GM10266 (cell line): ENCODE data around the gene ATP2B2.

ENCODE experiments used
- DNase-seq: peaks from one replicate; pipeline ENCODE4 v3.0.0; 2012; ENCODE audit errors: extremely low spot score
- CTCF ChIP-seq: IDR thresholded peaks from 2 replicates; pipeline ENCODE4 v1.5.1; 2012; ENCODE audit warnings: mild to moderate bottlenecking, low read depth; ENCODE audit not compliant: control insufficient read depth, insufficient read depth; ENCODE audit errors: missing control alignments

The ATP2B2 gene

GRCh38 chr3:10551139-10551538 lies 45.8 kb upstream of the ATP2B2 start:
- no peak for DNase-seq

GRCh38 chr3:10550705-10551104 lies 45.3 kb upstream of the ATP2B2 start:
- no peak for TF ChIP-seq CTCF
- DNase-seq: no peak

More at GRCh38 chr3:10551139-10551538, 45.8 kb upstream of the ATP2B2 start:
- no peak for TF ChIP-seq CTCF

GRCh38 chr3:10549617-10550230 lies 44.3 kb upstream of the ATP2B2 start:
- no peak for TF ChIP-seq CTCF
- DNase-seq: no peak

GRCh38 chr3:10548992-10549391 lies 43.6 kb upstream of the ATP2B2 start:
- DNase-seq: no peak
- no peak for TF ChIP-seq CTCF

- TF ChIP-seq CTCF: no peak
- no peak for DNase-seq
These were observed 42.7 kb upstream of the ATP2B2 start for GRCh38 chr3:10547841-10548783.

- no peak for DNase-seq
- TF ChIP-seq CTCF: no peak
These were observed 42.0 kb upstream of the ATP2B2 start for GRCh38 chr3:10547413-10547812.

- no peak for TF ChIP-seq CTCF
- DNase-seq: no peak
These were observed 41.5 kb upstream of the ATP2B2 start for GRCh38 chr3:10546820-10547263.
